Measurements from ENCODE around the gene PRAMEF33. TPM values are rescaled to one million over a fixed set of nuclear protein-coding genes. Genes with fewer than 3 reads are reported as not detected.

The PRAMEF33 gene
- total RNA-seq, 1 donor from 2014 or later: not detected

Small RNA genes lying within 50 kb of the gene (small RNA-seq; reads per million reads assigned to genes)
- gene RNU6-771P: not detected

Other genes starting within 250 kb of the PRAMEF33 start
- gene PRAMEF27, start 247.0 kb upstream of the PRAMEF33 start, total RNA-seq: not detected
- gene HNRNPCL3, start 242.8 kb upstream of the PRAMEF33 start, total RNA-seq: not detected
- not detected for gene PRAMEF25, start 232.8 kb upstream of the PRAMEF33 start, total RNA-seq
- not detected for gene HNRNPCL2, start 186.7 kb upstream of the PRAMEF33 start, total RNA-seq
- not detected for gene PRAMEF26, start 147.5 kb upstream of the PRAMEF33 start, total RNA-seq
- not detected for gene HNRNPCL4, start 137.9 kb upstream of the PRAMEF33 start, total RNA-seq
- not detected for gene PRAMEF9, start 131.7 kb upstream of the PRAMEF33 start, total RNA-seq
- not detected for gene PRAMEF13, start 102.1 kb upstream of the PRAMEF33 start, total RNA-seq
- gene PRAMEF18, start 77.4 kb upstream of the PRAMEF33 start, total RNA-seq: not detected
- gene PRAMEF5, start 49.3 kb upstream of the PRAMEF33 start, total RNA-seq: not detected
- gene PRAMEF8, start 18.4 kb upstream of the PRAMEF33 start, total RNA-seq: not detected
- not detected for gene PRAMEF15, start 12.0 kb downstream of the PRAMEF33 start, total RNA-seq
- gene PRAMEF14, start 43.6 kb downstream of the PRAMEF33 start, total RNA-seq: not detected
- gene PRAMEF19, start 68.4 kb downstream of the PRAMEF33 start, total RNA-seq: not detected
- gene PRAMEF17, start 86.1 kb downstream of the PRAMEF33 start, total RNA-seq: not detected
- gene PRAMEF20, start 106.9 kb downstream of the PRAMEF33 start, total RNA-seq: not detected
- not detected for gene LRRC38, start 210.5 kb downstream of the PRAMEF33 start, total RNA-seq

Data from frontal cortex (tissue), 1 donor.